ENCODE results near the gene DOCK9.

Gene DOCK9

GRCh38 chr13:98998831-98999638 lies 21.2 kb upstream of the DOCK9 start:
- peak; percentile 56 for DNase-seq

DNA sequence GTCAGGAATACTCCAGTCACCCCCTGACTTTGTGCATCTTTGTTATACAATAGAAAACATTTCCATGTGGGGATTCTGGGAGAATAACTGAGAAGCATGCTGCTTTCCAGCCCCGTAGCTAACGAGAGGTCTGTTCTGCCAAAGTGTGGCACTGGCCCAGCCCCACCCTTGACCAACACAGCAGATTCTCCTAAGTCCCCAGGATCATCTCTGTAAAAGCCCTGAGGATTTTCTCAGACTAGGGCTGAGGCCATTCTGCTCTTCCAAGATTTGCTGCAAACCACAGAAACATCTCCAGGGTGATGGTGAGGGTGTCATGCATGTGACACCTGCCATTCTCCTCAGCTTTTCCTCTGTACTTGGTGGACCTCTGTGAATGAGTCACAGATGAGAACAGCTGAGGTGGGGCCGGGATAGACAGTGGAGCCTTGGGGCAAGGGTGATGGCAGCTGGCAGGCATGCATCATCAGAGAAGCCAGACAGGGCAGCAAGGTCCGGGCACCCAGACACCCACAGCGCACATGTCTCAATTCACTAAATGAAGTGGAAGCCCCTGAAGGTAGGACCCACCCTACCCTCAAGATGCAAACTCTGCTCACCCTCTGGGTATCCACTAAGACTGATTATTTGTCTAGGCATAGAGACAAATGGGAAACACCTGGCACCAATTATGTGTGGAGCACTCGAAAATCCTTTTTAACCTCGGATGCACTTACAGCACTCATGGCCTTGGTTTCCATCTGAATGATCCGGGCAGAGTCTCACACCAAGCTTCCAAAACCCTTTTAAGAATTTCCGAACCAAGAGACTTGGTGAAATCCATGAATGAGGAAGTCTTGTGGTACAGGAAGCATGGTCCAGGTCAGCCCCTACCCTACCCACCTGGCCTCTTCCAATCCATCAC lies 20.1 kb upstream of the DOCK9 start:
- DNase-seq = peak; percentile 35

DNA sequence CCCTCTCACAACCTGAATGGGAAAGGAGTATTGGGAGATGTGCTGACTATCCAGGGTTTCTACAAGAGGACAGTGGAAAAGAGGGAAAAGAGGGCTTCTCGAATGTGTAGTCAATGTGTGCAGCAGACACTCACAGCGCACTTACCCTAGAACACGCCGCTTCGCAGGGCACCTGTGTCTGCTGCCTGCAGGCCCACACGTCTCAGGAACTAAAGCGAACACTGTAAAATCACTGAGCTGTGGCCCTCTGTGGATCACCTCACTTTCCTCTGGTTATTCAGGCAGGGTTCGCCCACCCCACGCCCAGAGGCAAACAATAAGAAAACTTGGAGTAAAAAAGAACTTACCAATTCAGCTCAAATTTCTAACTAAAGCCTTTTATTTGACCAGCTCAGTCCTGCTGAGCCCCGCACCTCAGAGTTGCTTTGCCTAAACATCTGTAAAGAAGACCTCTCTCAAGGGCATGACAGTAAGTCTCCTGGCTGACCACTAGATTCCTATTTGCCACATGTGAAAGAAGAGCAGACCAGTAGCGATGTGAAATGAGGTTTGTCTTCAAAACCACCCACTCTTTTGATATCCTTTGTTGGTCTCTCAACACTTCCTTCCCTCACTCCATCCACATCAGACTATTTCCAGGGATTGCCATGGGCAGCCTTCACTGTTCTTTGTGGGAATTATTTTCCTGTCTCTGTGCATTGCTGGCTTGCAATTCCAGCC lies 19.3 kb upstream of the DOCK9 start:
- DNase-seq = no peak

DNA sequence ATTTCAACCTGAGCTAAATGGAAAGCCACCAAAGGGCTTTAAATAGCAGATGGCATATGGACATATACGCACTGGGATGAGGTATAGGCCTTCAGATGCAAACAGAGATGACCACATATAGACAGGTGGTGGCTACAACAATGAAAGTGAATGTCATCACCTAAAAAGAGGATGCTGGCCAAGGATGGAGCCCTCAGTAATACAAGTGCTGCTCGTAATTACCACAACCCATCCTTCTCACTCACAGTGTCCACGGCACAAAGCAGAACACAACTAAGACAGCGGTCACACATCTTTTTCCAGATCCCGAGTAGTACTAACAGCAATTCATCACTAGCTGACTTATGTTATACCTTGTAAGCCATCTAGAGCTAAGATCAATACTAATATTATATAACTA lies 18.2 kb upstream of the DOCK9 start:
- no peak for DNase-seq

GRCh38 chr13:98994896-98995295 lies 17.0 kb upstream of the DOCK9 start:
- DNase-seq = peak; percentile 34

DNA sequence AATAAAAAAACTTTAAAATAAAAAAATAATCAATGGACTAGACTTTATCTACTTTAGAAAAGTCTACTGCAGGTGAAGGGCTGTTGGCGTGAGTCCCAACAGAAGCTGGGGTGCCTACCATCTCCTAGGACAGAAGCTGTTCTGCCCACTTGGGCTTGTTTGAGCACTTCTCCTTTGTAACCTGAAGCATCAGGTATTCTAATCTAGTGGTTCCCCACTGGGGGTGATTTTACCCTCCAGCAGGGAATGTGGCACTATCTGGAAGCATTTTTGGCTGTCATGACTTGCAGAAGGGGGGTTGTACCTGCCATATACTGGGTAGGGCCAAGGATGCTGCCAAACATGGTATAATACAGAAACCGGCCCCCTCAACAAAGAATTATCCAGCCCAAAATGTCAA lies 16.2 kb upstream of the DOCK9 start:
- DNase-seq = no peak

GRCh38 chr13:98992355-98992754 lies 14.5 kb upstream of the DOCK9 start:
- no peak for DNase-seq

GRCh38 chr13:98990701-98991100 lies 12.8 kb upstream of the DOCK9 start:
- no peak for DNase-seq

GRCh38 chr13:98989469-98990235 lies 11.8 kb upstream of the DOCK9 start:
- DNase-seq = no peak

DNA sequence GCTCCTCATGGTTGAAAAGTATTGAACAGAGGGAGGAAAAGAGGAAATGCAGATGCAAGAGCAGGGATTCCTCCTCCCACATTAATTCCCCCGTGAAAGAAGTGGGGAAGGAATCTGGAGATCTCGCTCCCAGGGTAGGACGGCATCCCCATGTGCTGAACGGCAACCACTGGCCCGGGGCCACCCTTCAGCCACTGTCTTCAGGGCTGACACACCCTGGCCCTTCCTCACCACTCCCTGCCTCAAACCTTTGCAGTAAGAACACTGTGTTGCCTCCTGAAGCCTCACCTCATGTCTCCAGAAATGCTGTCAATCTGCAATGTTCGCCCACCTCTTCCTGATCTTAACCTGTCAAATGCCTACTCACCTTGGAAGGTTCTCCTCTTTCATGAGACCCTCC lies 10.9 kb upstream of the DOCK9 start:
- DNase-seq = no peak

DNA sequence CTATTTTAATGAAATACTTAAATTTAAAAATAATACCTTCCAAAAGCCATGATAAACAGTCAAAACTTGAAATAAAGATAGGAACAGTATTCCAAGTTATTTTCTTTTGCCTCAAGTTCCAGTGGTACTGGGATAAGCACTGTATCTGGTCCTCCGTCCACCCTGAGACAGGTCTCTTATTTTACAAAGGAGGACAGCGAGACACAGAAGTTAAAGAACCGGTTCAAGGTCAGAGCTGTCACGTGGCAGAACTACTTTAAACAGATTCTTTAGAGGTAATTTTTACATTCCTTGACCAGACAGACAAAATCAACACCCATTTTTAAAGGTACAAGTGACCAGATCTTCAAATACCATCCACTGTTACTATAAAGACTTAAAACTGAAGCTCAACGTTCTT lies 10.4 kb upstream of the DOCK9 start:
- DNase-seq = no peak

DNA sequence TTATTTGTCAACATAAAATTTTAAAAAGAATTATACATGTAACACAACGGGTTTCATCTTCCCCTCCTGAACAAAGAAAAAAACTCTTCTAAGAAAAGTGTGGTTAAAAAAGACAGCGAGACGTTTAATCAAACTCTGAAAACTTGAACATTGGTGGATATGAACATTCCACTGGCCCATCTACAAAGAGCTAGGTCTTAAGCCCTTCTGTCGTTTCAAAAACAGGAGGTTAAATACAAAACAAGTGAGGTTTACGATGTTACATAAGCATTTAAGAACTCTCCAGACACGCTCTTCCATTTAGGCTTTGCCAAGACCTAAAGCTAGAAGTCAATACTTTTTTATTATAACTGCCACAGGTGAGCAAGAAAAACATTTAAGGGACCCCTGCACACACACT lies 9.4 kb upstream of the DOCK9 start:
- DNase-seq = no peak

GRCh38 chr13:98986226-98986846 lies 8.5 kb upstream of the DOCK9 start:
- DNase-seq = no peak

DNA sequence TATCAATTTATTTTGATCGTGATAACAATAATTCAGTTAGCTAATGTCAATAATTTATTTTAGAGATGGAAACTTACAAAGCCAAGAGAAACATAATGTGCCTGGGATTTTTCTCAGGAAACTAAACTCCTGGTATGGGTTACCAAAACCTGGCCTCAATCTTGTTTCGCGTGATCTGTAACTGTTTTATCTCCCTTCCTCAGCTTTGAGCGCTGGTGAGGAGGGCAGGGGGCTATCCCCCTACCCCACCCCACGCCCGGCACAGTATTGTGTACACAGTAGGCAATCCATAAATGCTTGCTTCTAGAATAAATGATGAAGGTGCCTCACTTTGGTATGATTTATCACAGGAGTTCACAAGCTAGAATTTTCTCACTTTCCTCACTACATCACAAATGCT lies 7.7 kb upstream of the DOCK9 start:
- DNase-seq = no peak

GRCh38 chr13:98984983-98985382 lies 7.1 kb upstream of the DOCK9 start:
- DNase-seq = no peak

GRCh38 chr13:98984118-98984517 lies 6.3 kb upstream of the DOCK9 start:
- no peak for DNase-seq

DNA sequence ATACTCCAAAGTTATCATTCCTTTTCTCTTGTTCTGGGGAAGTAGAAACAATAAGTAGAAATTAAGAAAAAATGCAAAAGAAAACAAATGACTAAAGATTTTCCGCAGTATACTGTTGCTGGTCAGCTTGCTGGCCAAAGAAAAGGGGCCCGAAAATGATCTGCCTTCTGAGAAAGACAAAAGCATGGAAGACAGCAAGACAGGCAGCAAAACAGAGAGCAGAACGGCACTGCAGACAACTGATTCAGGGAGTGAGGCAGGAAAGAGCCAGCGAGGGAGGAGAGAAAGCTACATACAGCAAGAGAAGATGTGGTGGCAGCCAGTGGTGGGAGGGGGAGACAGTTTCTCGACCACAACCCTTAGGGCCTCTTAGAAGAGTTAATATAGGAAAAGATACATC lies 5.3 kb upstream of the DOCK9 start:
- DNase-seq = no peak

DNA sequence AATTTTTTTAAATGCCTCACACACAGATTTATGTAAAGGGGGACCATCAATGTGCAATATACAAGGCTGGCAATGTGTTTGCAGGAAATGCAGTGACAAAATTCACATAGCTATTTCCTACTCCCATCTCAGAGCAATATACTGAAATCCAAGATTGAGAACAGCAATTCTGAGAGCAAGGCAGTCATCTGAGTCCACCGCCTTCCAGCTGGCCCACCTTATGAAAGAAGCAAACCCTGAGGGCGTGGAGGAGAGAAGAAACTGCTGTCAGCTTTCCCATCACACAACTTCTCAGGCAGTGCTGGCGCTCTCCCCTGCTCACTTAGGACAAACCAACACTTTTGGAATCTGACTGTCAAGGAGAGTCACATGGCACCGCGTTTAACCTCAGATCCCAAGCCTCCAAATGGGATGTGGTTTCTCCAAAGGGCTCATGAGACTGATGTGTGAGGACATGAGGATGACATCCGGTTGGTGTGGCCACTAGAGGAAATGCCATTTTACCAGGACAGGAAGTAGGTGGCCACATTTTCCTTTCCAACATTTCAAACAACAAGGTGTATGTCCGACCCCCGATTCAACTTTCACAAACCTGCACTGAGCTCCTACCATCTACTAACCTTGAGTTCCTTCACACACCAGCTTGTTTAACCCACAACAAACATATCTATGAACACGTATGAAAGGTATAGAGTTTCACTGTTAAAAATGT lies 3.7 kb upstream of the DOCK9 start:
- DNase-seq = no peak

GRCh38 chr13:98979012-98979660 lies 1.3 kb upstream of the DOCK9 start:
- DNase-seq = no peak

DNA sequence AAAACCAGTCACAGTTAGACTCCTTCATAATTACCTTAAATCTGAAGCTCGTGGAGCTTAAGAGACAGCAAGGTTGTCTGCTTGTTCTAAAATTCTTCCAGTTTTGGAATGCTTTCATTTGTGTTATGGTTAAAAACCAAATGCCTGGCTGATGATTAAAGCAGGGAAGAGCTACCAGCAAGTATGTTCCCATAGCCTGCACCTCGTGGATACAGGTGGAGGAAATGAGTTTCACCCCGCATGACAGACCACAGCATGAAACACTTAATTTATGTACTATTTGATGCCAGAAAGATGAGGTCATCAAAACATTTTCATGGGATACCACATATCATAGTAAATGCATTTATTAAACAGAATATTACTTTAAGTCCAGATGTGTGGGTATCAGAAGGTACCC lies 416 bp upstream of the DOCK9 start:
- no peak for DNase-seq

- DNase-seq = no peak
These were observed 923 bp downstream of the DOCK9 start for GRCh38 chr13:98976941-98977340.
